HL-60/S4 (cell line): ENCODE data around the gene NIPAL3.
"Not testable (repeated sequence)": the region's sequence is repeated elsewhere in the genome, so short reads cannot be mapped to it uniquely, and the experiment has no call there.

Experiments used
- in situ Hi-C: fragments of 300-500 bp; cut with MboI; formaldehyde crosslinking; loops from 2 replicates; pipeline ENCODE4 v1.14.3; 2022; ENCODE audit warnings: low sequenced_read_pairs

NIPAL3 gene

GRCh38 chr1:24420547-24420946 is 4.9 kb downstream of the NIPAL3 start:
- in situ Hi-C loops: no loop called here

- in situ Hi-C loops: no loop called here
These were observed 5.9 kb downstream of the NIPAL3 start for GRCh38 chr1:24421502-24421901.

GRCh38 chr1:24424207-24424606 is 8.6 kb downstream of the NIPAL3 start:
- in situ Hi-C loops: no loop called here

- in situ Hi-C loops: no loop called here
These were observed 9.4 kb downstream of the NIPAL3 start for GRCh38 chr1:24424990-24425389.

DNA sequence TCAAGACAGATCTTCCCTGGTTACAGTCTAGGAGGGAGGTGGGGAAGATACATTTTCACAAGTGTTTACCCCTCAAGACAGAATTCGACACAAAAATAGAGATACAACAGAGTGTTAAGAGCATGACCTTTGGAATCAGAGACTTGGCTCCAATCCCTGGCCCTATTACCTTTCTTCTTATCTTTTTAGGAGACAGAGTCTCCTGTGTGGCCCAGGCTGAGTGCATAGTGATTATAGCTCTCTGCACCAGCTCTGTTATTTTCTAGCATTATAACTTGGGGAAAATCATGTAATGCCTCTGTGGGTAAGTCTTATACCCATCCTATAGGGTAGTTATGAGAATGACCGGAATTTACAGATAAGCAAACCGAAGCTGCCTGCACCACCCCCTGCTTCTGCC is 9.8 kb downstream of the NIPAL3 start:
- in situ Hi-C loops: no loop called here

GRCh38 chr1:24425922-24426321 is 10.3 kb downstream of the NIPAL3 start:
- in situ Hi-C loops: no loop called here

DNA sequence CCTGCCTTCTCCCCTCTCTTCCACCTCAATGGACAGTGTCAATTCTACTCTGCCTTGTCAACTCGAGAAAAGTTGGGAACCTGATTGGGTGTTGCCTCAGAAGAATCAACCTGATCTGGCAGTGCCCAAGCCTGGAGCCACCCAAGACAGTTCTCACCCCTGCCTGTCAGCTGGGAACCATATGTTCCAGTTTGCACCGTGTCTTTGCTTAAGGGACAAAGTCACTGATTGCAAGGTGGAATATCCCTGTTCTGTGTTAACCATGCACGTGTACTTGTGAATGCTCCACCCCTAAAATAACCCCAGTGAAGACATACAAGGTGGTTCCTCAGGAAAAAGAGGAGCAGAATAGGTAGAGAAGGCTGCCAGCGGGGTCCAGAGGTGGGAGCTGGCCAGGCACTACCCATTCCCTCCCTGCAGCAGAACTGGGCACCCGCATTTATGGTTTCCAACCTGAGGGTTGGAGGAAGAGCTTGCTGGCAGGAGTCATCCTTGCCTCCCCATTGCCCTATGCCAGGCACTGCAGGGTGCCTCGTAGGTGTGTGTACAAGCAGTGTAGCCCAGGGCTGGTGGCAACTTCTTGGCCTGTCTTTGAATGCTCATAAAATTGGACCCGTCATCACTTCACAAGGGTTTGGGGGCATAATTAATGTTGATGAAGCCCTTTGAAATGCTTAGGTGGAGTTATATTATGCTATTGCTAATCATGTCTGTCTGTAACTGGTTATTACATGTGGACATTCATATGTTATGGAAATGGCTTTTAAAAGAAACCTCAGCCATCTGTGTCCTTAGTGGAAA is 11.3 kb downstream of the NIPAL3 start:
- in situ Hi-C loops: no loop called here

- in situ Hi-C loops: no loop called here
These were observed 11.9 kb downstream of the NIPAL3 start for GRCh38 chr1:24427545-24427862.

DNA sequence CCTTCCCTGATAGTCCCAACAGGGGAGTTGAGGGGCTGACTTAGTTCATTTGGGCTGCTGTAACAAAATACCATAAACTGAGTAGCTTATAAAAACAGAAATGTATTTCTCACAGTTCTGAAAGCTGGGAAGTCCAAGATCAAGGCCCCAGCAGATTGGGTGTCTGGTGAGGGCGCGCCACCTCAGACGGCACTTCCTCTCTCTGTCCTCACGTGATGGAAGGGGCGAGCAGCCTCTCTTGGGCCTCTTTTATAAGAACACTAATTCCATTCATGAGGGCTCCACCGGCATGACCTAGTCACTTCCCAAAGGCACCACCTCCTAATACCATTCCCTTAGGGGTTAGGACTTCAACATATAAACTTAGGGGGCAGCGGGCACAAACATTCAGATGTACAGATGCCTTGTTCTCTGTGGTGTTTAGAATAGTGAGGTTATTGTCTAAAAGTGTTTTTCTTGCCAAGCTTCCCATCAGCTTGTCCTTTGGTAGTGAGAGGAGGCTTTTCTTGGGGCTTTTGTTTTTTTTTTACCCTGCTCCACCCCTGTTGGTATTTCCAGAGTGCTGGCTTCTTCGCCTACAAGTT is 20.3 kb downstream of the NIPAL3 start:
- in situ Hi-C loops: no loop called here

- in situ Hi-C loops: no loop called here
These were observed 22.2 kb downstream of the NIPAL3 start for GRCh38 chr1:24437631-24438396.

- in situ Hi-C loops: no loop called here
These were observed 22.9 kb downstream of the NIPAL3 start for GRCh38 chr1:24438423-24438901.

DNA sequence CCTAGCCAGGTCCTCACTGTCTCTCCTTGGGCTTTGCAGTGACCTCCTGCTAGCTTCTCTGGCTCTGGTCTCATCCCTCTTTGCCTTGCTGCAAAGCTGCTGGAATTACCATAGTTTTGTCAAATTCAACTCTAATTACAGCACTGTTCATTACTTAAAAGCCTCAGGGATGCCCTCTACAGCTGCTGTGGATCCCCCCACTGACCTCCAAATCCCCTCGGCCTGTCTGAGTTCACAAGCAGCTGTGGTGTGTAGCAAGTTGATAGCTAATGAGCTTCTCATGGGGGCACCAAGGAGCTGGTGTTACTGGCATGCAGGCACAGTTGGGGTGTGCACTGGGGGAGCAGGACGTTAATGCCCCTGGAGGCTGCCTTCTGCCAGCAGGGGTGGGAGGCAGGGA is 24.8 kb downstream of the NIPAL3 start:
- in situ Hi-C loops: no loop called here

GRCh38 chr1:24441480-24441879 is 25.9 kb downstream of the NIPAL3 start:
- in situ Hi-C loops: no loop called here

GRCh38 chr1:24441996-24442668 is 26.5 kb downstream of the NIPAL3 start:
- in situ Hi-C loops: no loop called here

DNA sequence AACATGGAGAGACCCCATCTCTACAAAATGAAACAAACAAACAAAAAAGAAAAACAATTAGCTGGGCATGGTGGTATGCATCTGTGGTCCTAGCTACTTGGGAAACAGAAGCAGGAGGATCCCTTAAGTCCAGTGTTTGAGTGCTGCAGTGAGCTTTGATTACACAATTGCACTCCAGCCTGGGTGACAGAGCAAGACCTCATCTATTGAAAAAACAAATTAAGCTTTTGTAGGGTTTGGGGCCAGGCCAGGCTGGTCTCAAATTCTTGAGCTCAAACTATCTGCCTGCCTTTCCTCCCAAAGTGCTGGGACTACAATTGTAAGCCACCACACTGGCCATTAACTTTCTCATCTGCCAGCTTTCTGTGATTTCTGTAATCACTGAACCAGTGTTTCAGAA is 27.2 kb downstream of the NIPAL3 start:
- in situ Hi-C loops: no loop called here

- in situ Hi-C loops: no loop called here
These were observed 27.6 kb downstream of the NIPAL3 start for GRCh38 chr1:24443241-24443656.

DNA sequence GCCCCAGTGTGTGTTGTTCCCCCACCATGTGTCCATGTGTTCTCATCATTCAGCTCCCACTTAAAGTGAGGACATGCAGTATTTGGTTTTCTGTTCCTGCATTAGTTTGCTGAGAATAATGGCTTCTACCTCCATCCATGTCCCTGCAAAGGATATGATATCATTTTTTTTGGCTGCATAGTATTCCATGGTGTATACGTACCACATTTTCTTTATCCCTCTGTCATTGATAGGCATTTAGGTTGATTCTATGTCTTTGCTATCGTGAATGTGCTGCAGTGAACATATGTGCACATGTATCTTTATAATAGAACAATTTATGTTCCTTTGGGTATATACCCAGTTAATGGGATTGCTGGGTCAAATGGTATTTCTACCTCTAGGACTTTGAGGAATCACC is 30.8 kb downstream of the NIPAL3 start:
- in situ Hi-C loops: not testable (repeated sequence)

DNA sequence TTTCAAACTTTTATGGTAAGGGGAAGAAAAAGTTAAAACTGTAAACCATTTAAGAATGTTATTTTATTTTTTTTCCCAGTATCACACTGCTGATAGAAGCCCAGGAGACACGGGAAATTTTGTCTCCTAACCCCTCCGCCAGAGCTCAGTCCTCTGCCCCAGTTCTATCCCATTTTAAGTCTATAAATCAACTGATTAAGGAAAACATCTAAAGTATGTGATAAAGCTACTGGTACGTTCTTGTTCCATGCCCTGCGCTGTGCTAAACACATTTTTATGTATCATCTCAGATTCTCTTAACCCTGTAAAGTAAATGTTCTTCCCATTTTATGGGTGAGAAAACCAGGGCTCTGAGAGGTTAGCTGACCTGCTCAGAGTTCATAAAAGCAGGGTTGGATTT is 34.7 kb downstream of the NIPAL3 start:
- in situ Hi-C loops: no loop called here

GRCh38 chr1:24450857-24451397 is 35.3 kb downstream of the NIPAL3 start:
- in situ Hi-C loops: no loop called here

- in situ Hi-C loops: no loop called here
These were observed 36.1 kb downstream of the NIPAL3 start for GRCh38 chr1:24451746-24452145.

GRCh38 chr1:24452922-24453485 is 37.4 kb downstream of the NIPAL3 start:
- in situ Hi-C loops: no loop called here
